OCI-LY7 (cell line): Measurements from ENCODE around the gene GGCX. TPM values are rescaled to one million over a fixed set of nuclear protein-coding genes. Genes with fewer than 3 reads are reported as not detected.

Source experiments
- BruUV-seq: library from RNA; stranded (reverse); fragments of 400-500 nt; replicated peaks from 2 replicates; lab custom pipeline; 2021; lab: Mats Ljungman, UMichigan
- CTCF ChIA-PET: fragments of 300-600 bp; sonication (Branson Sonifier 250); formaldehyde crosslinking; loops from one replicate; lab custom pipeline; 2022; ENCODE audit warnings: antibody characterized with exemption; ENCODE audit not compliant: unreplicated experiment; lab: Charles Lee
- POLR2A ChIA-PET: fragments of 300-600 bp; sonication (Branson Sonifier 250); formaldehyde crosslinking; loops from one replicate; lab custom pipeline; 2022; ENCODE audit warnings: antibody characterized with exemption; lab: Charles Lee
- DNase-seq: peaks from one replicate; pipeline ENCODE4 v3.0.0-alpha.2; 2015; ENCODE audit warnings: low spot score
- H2AFZ ChIP-seq: fragments of 200-600 bp; sonication (generic), shearing (Covaris generic); 2 replicates; pipeline ENCODE4 v1.6.1; 2014; ENCODE audit warnings: mild to moderate bottlenecking, antibody characterized with exemption, low read length, moderate library complexity
- H3K27ac ChIP-seq: fragments of 200-600 bp; sonication (generic); 2 replicates; pipeline ENCODE4 v1.5.1; 2014; ENCODE audit warnings: mixed run types, low read depth, mild to moderate bottlenecking, moderate library complexity, low read length, inconsistent platforms; ENCODE audit not compliant: poor library complexity, severe bottlenecking
- H3K36me3 ChIP-seq: fragments of 200-600 bp; sonication (generic); 2 replicates; pipeline ENCODE4 v1.6.1; 2014; ENCODE audit warnings: mild to moderate bottlenecking, antibody characterized with exemption, low read length, moderate library complexity, mixed read lengths; ENCODE audit not compliant: insufficient read depth
- H3K4me1 ChIP-seq: fragments of 200-600 bp; sonication (generic); 2 replicates; pipeline ENCODE4 v1.5.1; 2014; ENCODE audit warnings: mild to moderate bottlenecking, low read length; ENCODE audit not compliant: insufficient read depth, poor library complexity, severe bottlenecking
- H3K4me2 ChIP-seq: fragments of 200-600 bp; sonication (generic); 2 replicates; pipeline ENCODE4 v1.6.1; 2014; ENCODE audit warnings: mild to moderate bottlenecking, low read length
- H3K4me3 ChIP-seq: fragments of 200-600 bp; sonication (generic); 2 replicates; pipeline ENCODE4 v1.5.1; 2014; ENCODE audit warnings: mild to moderate bottlenecking, low read depth, low read length; ENCODE audit not compliant: poor library complexity, severe bottlenecking
- H3K79me2 ChIP-seq: fragments of 200-600 bp; sonication (generic); 2 replicates; pipeline ENCODE4 v1.6.1; 2016; ENCODE audit warnings: low read depth, mild to moderate bottlenecking, low read length, moderate library complexity, mixed read lengths; ENCODE audit not compliant: insufficient read depth
- H3K9me2 ChIP-seq: fragments of 200-600 bp; sonication (generic); 2 replicates; pipeline ENCODE4 v1.6.1; 2016; ENCODE audit warnings: mild to moderate bottlenecking, low read length, mixed read lengths; ENCODE audit not compliant: insufficient read depth
- H3K9me3 ChIP-seq: fragments of 200-600 bp; sonication (generic); 2 replicates; pipeline ENCODE4 v1.6.1; 2014; ENCODE audit warnings: mild to moderate bottlenecking, mixed run types, low read length, mixed read lengths
- H4K20me1 ChIP-seq: fragments of 200-600 bp; sonication (generic); 2 replicates; pipeline ENCODE4 v1.6.1; 2014; ENCODE audit warnings: mild to moderate bottlenecking, antibody characterized with exemption, low read length, moderate library complexity, mixed read lengths; ENCODE audit not compliant: insufficient read depth
- CTCF ChIP-seq: fragments of 200-600 bp; sonication (generic); conservative IDR thresholded peaks from 2 replicates; pipeline ENCODE4 v1.5.1; 2014; ENCODE audit warnings: mild to moderate bottlenecking, antibody characterized with exemption, low read length, moderate library complexity, mixed read lengths
- EZH2phosphoT487 ChIP-seq: fragments of 200-600 bp; sonication (generic); IDR thresholded peaks from 2 replicates; pipeline ENCODE4 v1.6.1; 2018; ENCODE audit warnings: low read depth, borderline replicate concordance, mild to moderate bottlenecking, mixed run types, antibody characterized with exemption, low read length, moderate library complexity, mixed read lengths
- intact Hi-C: fragments of 100-400 bp; cut with micrococcal nuclease; formaldehyde crosslinking; loops from one replicate; pipeline ENCODE4 v1.10.0; 2022; ENCODE audit not compliant: unreplicated experiment
- total RNA-seq, 2 experiments: library from RNA; depleted of rRNA in 1 of 2; stranded (reverse); fragments of >200 nt in 1 of 2; shearing (Covaris generic) in 1 of 2; gene quantifications; 2 replicates each; pipeline ENCODE4 v1.2.3, GENCODE V29; 2014 to 2022

The GGCX gene
- total RNA-seq, 2 experiments from 2014 or later: 32.5 to 33.3 TPM

GRCh38 chr2:85599468-85600234 is 38.4 kb upstream of the GGCX start:
- H3K36me3 ChIP-seq: peaks cover 8% of the 10 kb centered on the region; the same call in 1 of the 2 replicates
- intact Hi-C loops: no loop called here
- no peaks in the 10 kb centered on the region; the same call in 1 of the 2 replicates for H4K20me1 ChIP-seq
- ChIA-PET POLR2A (no interaction called here), CTCF (no interaction called here)
- no peak overlapping the region for H2AFZ ChIP-seq
- no peak overlapping the region for H3K4me2 ChIP-seq
- no TSS peak for BruUV-seq
- H3K79me2 ChIP-seq: peaks cover 12% of the 10 kb centered on the region; the same call in 1 of the 2 replicates
- H3K27ac ChIP-seq: no peak overlapping the region
- peaks cover 29% of the 10 kb centered on the region for H3K4me1 ChIP-seq
- no peaks in the 10 kb centered on the region for H3K9me2 ChIP-seq
- no peaks in the 10 kb centered on the region for H3K9me3 ChIP-seq
- DNase-seq: no peak
- TF ChIP-seq CTCF (no peak), EZH2phosphoT487 (no peak)
- H3K4me3 ChIP-seq: no peak overlapping the region

- TF ChIP-seq EZH2phosphoT487 (no peak), CTCF (no peak)
- Histone ChIP-seq H3K9me2 (no peaks in the 10 kb centered on the region), H3K79me2 (peaks cover 12% of the 10 kb centered on the region; the same call in 1 of the 2 replicates), H3K9me3 (no peaks in the 10 kb centered on the region), H3K27ac (no peak overlapping the region), H4K20me1 (no peaks in the 10 kb centered on the region), H3K4me1 (peaks cover 31% of the 10 kb centered on the region), H2AFZ (no peak overlapping the region), H3K4me3 (no peak overlapping the region), H3K4me2 (peak overlapping the region; percentile 21; the same call in 1 of the 2 replicates), H3K36me3 (peaks cover 8% of the 10 kb centered on the region; the same call in 1 of the 2 replicates)
- CTCF ChIA-PET: no interaction called here
- BruUV-seq: no TSS peak
- POLR2A ChIA-PET: no interaction called here
- intact Hi-C loops: no loop called here
- DNase-seq: no peak
Observed at GRCh38 chr2:85598594-85599340, 37.5 kb upstream of the GGCX start.
